Uterus (tissue), 2 donors: ENCODE data around the gene CMTM6.

Experiments used
- POLR2A ChIP-seq, 2 donors: fragments of 450-650 bp; IDR thresholded peaks; one replicate each; pipeline ENCODE4 v1.6.1; 2016; ENCODE audit warnings: antibody characterized with exemption in 2 of 2, mild to moderate bottlenecking in 1 of 2, moderate library complexity in 1 of 2
- TF ChIP-seq, protein P1 (sequence below), 4 experiments: fragments of 200-600 bp in 2 of 4; fragments of 450-650 bp in 2 of 4; sonication (generic) in 2 of 4; IDR thresholded peaks; one replicate each; pipeline ENCODE4 v1.5.1; 2016 to 2019; ENCODE audit warnings: antibody characterized with exemption in 4 of 4, mild to moderate bottlenecking in 2 of 4, moderate library complexity in 1 of 4

DNA sequence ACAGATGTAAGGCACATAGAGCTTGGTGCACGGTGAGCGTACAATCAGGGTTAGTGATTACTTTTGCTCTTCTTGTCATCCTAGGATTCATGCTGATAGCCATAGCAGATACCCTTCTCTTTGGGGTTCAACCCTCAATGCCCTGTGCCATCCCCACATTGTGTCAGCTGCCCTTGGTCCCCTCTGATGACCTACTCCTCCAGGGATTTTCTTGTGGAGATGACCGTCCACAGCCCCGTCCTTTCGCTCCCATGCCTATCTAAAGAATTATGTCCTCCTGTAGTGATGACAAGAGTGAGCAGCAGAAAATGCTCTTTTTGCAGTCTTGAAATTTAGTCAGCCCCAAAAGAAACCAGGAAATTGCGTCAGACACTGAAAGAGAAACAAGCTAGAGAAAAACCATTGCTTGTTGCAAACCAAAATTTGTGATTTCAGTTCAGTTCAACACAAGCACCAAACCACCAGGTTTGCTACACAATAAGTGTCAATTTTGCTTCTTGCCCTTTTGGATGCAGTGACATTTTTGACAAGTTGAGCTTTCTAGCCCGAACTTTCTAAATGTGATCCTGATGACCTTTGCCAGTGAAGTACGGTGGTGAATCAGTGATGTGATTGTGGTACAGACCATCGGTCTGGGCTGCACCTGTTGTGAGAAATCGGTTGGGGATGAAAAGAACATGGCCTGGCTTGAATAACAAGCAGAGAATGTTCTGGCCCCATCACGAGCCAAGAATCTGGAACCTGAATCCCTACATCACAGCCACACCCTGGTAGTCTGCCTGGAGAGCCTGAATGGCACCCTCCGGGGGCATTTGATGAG is 69.7 kb downstream of the CMTM6 start:
- TF ChIP-seq, protein P1, sequence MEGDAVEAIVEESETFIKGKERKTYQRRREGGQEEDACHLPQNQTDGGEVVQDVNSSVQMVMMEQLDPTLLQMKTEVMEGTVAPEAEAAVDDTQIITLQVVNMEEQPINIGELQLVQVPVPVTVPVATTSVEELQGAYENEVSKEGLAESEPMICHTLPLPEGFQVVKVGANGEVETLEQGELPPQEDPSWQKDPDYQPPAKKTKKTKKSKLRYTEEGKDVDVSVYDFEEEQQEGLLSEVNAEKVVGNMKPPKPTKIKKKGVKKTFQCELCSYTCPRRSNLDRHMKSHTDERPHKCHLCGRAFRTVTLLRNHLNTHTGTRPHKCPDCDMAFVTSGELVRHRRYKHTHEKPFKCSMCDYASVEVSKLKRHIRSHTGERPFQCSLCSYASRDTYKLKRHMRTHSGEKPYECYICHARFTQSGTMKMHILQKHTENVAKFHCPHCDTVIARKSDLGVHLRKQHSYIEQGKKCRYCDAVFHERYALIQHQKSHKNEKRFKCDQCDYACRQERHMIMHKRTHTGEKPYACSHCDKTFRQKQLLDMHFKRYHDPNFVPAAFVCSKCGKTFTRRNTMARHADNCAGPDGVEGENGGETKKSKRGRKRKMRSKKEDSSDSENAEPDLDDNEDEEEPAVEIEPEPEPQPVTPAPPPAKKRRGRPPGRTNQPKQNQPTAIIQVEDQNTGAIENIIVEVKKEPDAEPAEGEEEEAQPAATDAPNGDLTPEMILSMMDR (IDR thresholded peaks at IDR 0.05) = no peak
- no peak for TF ChIP-seq POLR2A (IDR thresholded peaks at IDR 0.05)
